ENCODE data around the gene BCAS3.

DNA sequence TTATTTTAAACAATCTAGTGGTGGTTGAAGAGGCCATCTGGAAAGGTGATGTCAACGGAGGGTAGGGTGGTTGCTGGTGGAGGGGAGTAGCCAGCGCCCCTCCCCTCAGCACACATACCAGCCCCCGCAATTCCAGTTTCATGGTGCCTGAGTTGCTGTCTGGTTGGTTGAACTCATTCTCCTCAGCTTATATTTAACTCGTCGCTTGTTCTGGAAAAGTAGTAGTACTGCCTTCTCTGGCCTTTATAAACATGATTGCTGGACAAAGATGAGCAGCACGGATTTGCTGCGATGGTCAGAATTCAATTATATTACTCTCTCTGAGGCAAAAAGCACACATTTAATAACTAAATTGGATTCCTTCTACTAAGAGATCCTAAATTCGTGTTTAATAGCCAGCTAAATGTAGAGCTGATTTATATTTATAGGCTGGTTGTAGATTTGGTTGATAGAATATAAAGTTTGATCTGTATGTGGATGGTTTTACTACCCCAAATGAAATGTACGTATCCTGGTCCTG is 484.0 kb downstream of the BCAS3 start:
- TF ChIP-seq EZH2 (IDR thresholded peaks at IDR 0.05; ENCODE audit: insufficient read depth, poor library complexity, severe bottlenecking), result no peak
- no peak for TF ChIP-seq EZH2phosphoT487 (IDR thresholded peaks at IDR 0.05; ENCODE audit: insufficient read depth, low read depth)
